GM18499 (cell line): ENCODE measurements around the gene PRSS38.
"Not testable (repeated sequence)": the region's sequence is repeated elsewhere in the genome, so short reads cannot be mapped to it uniquely, and the experiment has no call there.

Experiments used
- ATAC-seq: cut with Tn5 transposase; IDR thresholded peaks from one replicate; pipeline ENCODE4 v1.9.1; 2021; ENCODE audit warnings: moderate number of reproducible peaks; ENCODE audit not compliant: insufficient read depth, unreplicated experiment

PRSS38 gene

GRCh38 chr1:227838181-227838580, 22.7 kb downstream of the PRSS38 start:
- ATAC-seq: no peak

DNA sequence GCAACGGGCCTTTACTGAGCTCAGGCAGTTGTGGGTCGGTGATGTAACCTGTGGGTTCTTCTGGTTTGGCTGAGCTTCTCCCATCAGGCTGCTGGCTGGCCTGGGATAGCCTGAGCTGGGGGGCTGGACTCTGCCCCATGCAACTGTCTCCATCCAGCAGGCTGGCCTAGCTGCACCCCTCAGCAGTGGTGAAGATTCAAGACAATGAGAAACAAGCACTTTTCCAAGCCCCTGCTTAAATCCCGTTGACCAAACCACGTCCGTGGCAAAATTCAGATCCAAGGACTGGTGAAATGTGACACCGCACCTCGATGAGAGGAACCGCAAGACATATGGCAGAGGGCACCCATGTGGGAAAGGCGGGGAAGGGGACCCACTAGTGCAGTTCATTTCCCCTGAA, 25.6 kb downstream of the PRSS38 start:
- no peak for ATAC-seq

DNA sequence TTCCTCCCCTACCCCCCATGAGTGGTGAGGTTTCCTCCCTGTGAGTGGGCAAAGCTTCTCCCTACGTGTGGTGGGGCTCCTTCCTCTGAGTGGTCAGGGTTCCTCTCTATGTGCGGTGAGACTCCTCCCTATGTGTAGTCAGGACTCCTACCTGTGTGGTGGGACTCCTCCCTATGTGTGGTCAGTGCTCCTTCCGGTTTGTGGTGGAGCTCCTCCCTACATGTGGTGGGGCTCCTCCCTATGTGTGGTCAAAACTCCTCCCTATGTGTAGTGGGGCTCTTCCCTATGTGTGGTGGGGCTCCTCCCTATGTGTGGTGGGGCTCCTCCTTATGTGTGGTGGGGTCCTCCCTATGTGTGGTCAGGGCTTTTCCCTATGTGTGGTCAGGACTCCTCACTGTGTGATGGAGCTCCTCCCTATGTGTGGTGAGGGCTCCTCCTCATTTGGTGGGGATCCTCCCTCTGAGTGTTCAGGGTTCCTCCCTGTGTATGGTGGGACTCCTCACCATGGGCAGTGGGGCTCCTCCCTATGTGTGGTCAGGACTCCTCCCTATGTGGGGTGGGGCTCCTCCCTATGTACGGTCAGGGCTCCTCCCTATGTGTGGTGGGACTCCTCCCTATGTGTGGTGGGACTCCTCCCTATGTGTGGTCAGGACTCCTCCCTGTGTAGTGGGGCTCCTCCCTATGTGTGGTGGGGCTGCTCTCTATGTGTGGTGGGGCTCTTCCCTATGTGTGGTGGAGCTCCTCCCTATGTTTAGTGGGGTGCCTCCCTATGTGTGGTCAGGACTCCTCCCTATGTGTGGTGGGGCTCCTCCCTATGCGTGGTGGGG, 29.1 kb downstream of the PRSS38 start:
- no peak for ATAC-seq

- ATAC-seq: no peak
Measured at GRCh38 chr1:227845147-227845458, 29.6 kb downstream of the PRSS38 start.

DNA sequence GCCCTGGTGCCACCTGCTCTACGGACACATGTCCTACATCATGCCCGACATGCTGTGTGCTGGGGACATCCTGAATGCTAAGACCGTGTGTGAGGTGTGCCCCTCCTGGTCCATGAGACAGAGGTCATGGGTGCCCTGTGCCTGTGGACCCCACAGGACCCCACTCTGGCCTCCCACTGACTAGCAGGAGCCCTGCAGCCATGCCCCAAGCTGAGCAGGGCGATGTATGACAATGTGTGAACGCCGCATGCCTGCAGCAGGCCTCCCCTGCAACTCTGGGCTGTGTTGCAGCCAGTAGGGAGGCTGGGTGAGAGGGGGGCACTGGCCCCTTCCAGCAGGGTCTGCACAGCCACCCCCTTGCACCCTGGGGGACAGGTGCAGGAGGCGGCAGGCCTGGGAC, 30.0 kb downstream of the PRSS38 start:
- ATAC-seq: no peak

- ATAC-seq: no peak
Measured at GRCh38 chr1:227846265-227846858, 30.9 kb downstream of the PRSS38 start.

DNA sequence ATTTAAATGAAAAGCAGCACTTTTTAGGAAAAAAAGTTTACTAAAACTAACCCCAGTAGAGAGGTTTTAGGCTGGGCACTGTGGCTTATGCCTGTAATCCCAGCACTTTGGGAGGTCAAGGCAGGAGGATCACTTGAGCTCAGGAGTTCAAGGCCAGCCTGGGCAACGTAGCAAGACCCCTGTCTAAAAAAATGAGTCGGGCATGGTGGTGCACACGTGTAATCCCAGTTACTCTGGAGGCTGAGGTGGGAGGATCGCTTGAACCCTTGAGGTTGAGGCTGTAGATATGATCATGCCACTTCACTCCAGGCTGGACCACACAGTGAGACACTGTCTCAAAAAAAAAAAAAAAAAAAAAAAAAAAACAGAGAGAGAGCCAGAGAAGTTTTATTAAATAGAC, 31.6 kb downstream of the PRSS38 start:
- ATAC-seq: not testable (repeated sequence)

- ATAC-seq: no peak
Measured at GRCh38 chr1:227848430-227848932, 33.0 kb downstream of the PRSS38 start.

DNA sequence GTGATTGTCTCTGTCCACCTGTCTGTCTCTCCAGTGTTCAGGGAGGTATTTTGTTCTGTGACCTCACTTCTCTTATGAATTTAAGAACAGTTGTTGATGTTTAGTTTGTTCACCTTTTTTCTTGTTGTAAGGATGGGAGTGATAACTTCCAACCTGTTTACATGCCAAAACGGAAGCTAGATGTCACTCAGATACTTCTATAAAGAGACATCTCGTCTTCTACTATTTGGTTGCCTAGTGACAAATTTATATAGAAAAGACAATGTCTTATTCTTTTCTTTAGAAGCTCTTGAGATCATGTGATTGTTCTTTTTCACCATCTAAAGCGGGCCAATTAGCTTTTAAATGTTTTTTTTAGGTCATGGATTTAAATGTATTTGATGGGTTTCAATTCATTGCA, 33.8 kb downstream of the PRSS38 start:
- no peak for ATAC-seq

DNA sequence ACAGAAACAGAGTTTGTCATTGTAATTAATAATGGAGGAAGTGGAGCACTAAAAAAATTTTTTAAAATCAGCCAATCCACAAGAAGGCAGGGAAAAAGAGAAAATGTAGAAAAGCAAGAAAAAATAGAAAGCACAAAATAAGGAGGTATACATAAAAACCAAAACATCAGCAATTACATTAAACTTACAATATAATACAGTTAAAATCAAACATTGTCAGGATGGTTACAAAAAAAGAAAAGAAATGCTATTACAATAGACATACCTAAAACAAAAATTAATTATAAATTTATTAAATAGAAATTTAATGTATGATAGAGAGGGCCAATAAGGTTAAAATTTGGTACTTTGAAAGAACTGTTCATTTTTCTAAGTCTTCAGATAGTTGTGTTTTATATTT, 38.7 kb downstream of the PRSS38 start:
- ATAC-seq: no peak

GRCh38 chr1:227855687-227856086, 40.2 kb downstream of the PRSS38 start:
- ATAC-seq: no peak

- ATAC-seq: no peak
Measured at GRCh38 chr1:227856147-227856858, 40.8 kb downstream of the PRSS38 start.

DNA sequence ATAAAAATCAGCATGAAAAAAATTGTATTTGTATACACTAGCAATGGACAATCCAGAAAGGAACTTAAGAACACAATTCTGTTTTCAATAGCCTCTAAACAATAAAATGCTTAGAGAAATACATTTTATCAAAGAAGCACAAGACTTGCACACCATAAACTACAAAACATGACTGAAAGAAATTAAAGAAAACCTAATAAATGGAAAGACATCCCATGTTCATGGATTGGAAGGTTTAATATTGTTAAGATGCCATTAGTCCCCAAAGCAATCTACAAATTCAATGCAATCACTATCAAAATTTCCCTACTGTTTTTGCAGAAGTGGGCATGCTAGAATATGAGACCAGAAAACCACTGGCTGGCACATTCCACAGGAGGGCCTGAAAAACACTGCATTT, 49.4 kb downstream of the PRSS38 start:
- ATAC-seq: no peak

GRCh38 chr1:227869279-227869842, 53.9 kb downstream of the PRSS38 start:
- no peak for ATAC-seq

GRCh38 chr1:227869851-227870305, 54.4 kb downstream of the PRSS38 start:
- ATAC-seq: no peak

GRCh38 chr1:227870366-227870765, 54.9 kb downstream of the PRSS38 start:
- ATAC-seq: no peak

GRCh38 chr1:227871892-227872291, 56.4 kb downstream of the PRSS38 start:
- not testable (repeated sequence) for ATAC-seq

DNA sequence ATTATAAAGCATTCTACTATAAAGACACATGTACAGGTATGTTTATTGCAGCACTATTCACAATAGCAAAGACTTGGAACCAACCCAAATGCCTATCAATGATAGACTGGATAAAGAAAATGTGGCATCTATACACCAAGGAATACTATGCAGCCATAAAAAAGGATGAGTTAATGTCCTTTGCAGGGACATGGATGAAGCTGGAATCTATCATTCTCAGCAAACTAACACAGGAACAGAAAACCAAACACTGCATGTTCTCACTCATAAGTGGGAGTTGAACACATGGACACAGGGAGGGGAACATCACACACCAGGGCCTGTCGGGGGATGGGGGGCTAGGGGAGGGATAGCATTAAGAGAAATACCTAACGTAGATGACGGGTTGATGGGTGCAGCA, 62.3 kb downstream of the PRSS38 start:
- ATAC-seq: not testable (repeated sequence)

- no peak for ATAC-seq
Measured at GRCh38 chr1:227880342-227880924, 65.0 kb downstream of the PRSS38 start.

- ATAC-seq: no peak
Measured at GRCh38 chr1:227883073-227883520, 67.6 kb downstream of the PRSS38 start.
